H1 (cell line): ENCODE data around the gene PHLPP1. TPM values are rescaled to one million over a fixed set of nuclear protein-coding genes. Genes with fewer than 3 reads are reported as not detected.

Experiments
- CTCF ChIA-PET: fragments of 300-600 bp; sonication (Branson Sonifier 250); formaldehyde crosslinking; loops from one replicate; lab custom pipeline; 2021; ENCODE audit not compliant: partially characterized antibody; lab: Charles Lee
- POLR2A ChIA-PET: fragments of 300-600 bp; sonication (Branson Sonifier 250); formaldehyde crosslinking; loops from one replicate; lab custom pipeline; 2021; ENCODE audit warnings: inconsistent platforms; ENCODE audit not compliant: partially characterized antibody; lab: Charles Lee
- DNase-seq, 2 experiments: peaks; one replicate each; pipeline versions ENCODE4 v3.0.0 to v3.0.0-alpha.2; 2010 to 2022; ENCODE audit warnings: low spot score in 2 of 2, low read depth in 1 of 2, mixed read lengths in 1 of 2
- FAIRE-seq: peaks from 2 replicates; lab custom pipeline; 2011; peaks lifted over from hg19 to GRCh38; lab: Jason Lieb, UNC
- H2AFZ ChIP-seq: 2 replicates; pipeline ENCODE4 v1.8.1; 2012; ENCODE audit warnings: low read length, inconsistent platforms
- H2AK5ac ChIP-seq: 2 replicates; pipeline ENCODE4 v1.6.1; 2013; ENCODE audit warnings: low read depth, low read length
- H2BK120ac ChIP-seq: replicated peaks from 2 replicates; pipeline ENCODE3; 2013; ENCODE audit warnings: low read depth, low read length, inconsistent platforms
- H2BK12ac ChIP-seq: 2 replicates; pipeline ENCODE4 v1.6.1; 2013; ENCODE audit warnings: low read depth, low read length
- H2BK15ac ChIP-seq: 2 replicates; pipeline ENCODE4 v1.6.1; 2013; ENCODE audit warnings: low read length
- H2BK20ac ChIP-seq: 2 replicates; pipeline ENCODE4 v1.6.1; 2013; ENCODE audit warnings: low read length
- H2BK5ac ChIP-seq: 2 replicates; pipeline ENCODE4 v1.6.1; 2013; ENCODE audit warnings: low read depth, low read length
- H3K14ac ChIP-seq: 2 replicates; pipeline ENCODE4 v1.6.1; 2013; ENCODE audit warnings: inconsistent platforms; ENCODE audit not compliant: insufficient read length
- H3K18ac ChIP-seq: 2 replicates; pipeline ENCODE4 v1.6.1; 2013; ENCODE audit warnings: low read length; ENCODE audit errors: extremely low read depth
- H3K23ac ChIP-seq: 2 replicates; pipeline ENCODE4 v1.6.1; 2013; ENCODE audit warnings: inconsistent platforms; ENCODE audit not compliant: insufficient read length
- H3K23me2 ChIP-seq: 2 replicates; pipeline ENCODE4 v1.6.1; 2013; ENCODE audit warnings: low read depth, low read length
- H3K27ac ChIP-seq: 2 replicates; pipeline ENCODE4 v1.6.1; 2011; ENCODE audit warnings: low read depth, low read length, inconsistent platforms
- H3K27me3 ChIP-seq, 4 experiments: replicated peaks in 1 of 4; 1 replicate in 1 of 4; 2 replicates in 3 of 4; pipeline versions ENCODE4 v1.6.1 to v1.8.1; 2011 to 2013; ENCODE audit warnings: low read length in 3 of 4, mild to moderate bottlenecking in 3 of 4, inconsistent platforms in 2 of 4, mixed read lengths in 2 of 4, moderate library complexity in 1 of 4; ENCODE audit not compliant: control insufficient read depth in 3 of 4, insufficient read depth in 3 of 4; ENCODE audit errors: extremely low read depth in 1 of 4
- H3K36me3 ChIP-seq, 4 experiments: 2 replicates each; pipeline versions ENCODE4 v1.6.1 to v1.8.1; 2011 to 2013; ENCODE audit warnings: mild to moderate bottlenecking in 4 of 4, low read length in 3 of 4, moderate library complexity in 2 of 4, control low read depth in 1 of 4, inconsistent platforms in 1 of 4; ENCODE audit not compliant: insufficient read depth in 4 of 4, control insufficient read depth in 2 of 4
- H3K4ac ChIP-seq: replicated peaks from 2 replicates; pipeline ENCODE3; 2013; ENCODE audit warnings: low read length, low read depth, mixed read lengths, inconsistent platforms; ENCODE audit not compliant: insufficient read length
- H3K4me1 ChIP-seq, 4 experiments: replicated peaks in 1 of 4; 1 replicate in 1 of 4; 2 replicates in 3 of 4; pipeline versions ENCODE4 v1.6.1 to v1.8.1; 2011 to 2013; ENCODE audit warnings: low read length in 3 of 4, inconsistent platforms in 2 of 4, mixed read lengths in 1 of 4; ENCODE audit not compliant: insufficient read depth in 4 of 4, control insufficient read depth in 3 of 4
- H3K4me2 ChIP-seq, 2 experiments: 2 replicates each; pipeline versions ENCODE4 v1.6.1 to v1.8.1; 2011 to 2013; ENCODE audit warnings: low read depth in 2 of 2, low read length in 2 of 2, control low read depth in 1 of 2, inconsistent platforms in 1 of 2, mild to moderate bottlenecking in 1 of 2; ENCODE audit not compliant: insufficient read depth in 1 of 2
- H3K4me3 ChIP-seq, 4 experiments: fragments of 200-600, 300-600 bp in 1 of 4; sonication (generic), shearing (Covaris generic), sonication (Bioruptor Twin) in 1 of 4; 2 replicates each; pipeline versions ENCODE4 v1.5.1 to v1.8.1; 2011 to 2016; ENCODE audit warnings: low read length in 4 of 4, low read depth in 3 of 4, control low read depth in 2 of 4, inconsistent platforms in 2 of 4, mild to moderate bottlenecking in 2 of 4, mixed read lengths in 1 of 4, moderate library complexity in 1 of 4; ENCODE audit not compliant: insufficient read depth in 2 of 4; ENCODE audit errors: extremely low read depth in 1 of 4
- H3K56ac ChIP-seq: replicated peaks from 2 replicates; pipeline ENCODE3; 2013; ENCODE audit warnings: low read depth, mild to moderate bottlenecking, mixed read lengths, low read length, inconsistent platforms; ENCODE audit not compliant: insufficient read length
- H3K79me1 ChIP-seq: 2 replicates; pipeline ENCODE4 v1.6.1; 2013; ENCODE audit warnings: low read depth, low read length, control low read depth
- H3K79me2 ChIP-seq, 2 experiments: 2 replicates each; pipeline versions ENCODE4 v1.6.1 to v1.8.1; 2012 to 2013; ENCODE audit warnings: low read length in 2 of 2, mild to moderate bottlenecking in 2 of 2, inconsistent platforms in 1 of 2; ENCODE audit not compliant: insufficient read depth in 2 of 2, control insufficient read depth in 1 of 2
- H3K9ac ChIP-seq, 4 experiments: replicated peaks in 1 of 4; 1 replicate in 1 of 4; 2 replicates in 3 of 4; pipeline versions ENCODE4 v1.6.1 to v1.8.1; 2011 to 2013; ENCODE audit warnings: low read depth in 3 of 4, low read length in 3 of 4, control low read depth in 2 of 4, mild to moderate bottlenecking in 2 of 4, moderate library complexity in 2 of 4, inconsistent platforms in 1 of 4; ENCODE audit errors: extremely low read depth in 1 of 4
- H3K9me3 ChIP-seq, 2 experiments: 2 replicates each; pipeline versions ENCODE4 v1.6.1 to v1.8.1; 2012 to 2013; ENCODE audit warnings: mild to moderate bottlenecking in 2 of 2, moderate library complexity in 2 of 2, control low read depth in 1 of 2, inconsistent platforms in 1 of 2, low read depth in 1 of 2, low read length in 1 of 2, mixed read lengths in 1 of 2; ENCODE audit not compliant: insufficient read depth in 2 of 2
- H4K20me1 ChIP-seq, 2 experiments: replicated peaks in 1 of 2; 2 replicates each; pipeline versions ENCODE3 to v1.8.1; 2011 to 2013; ENCODE audit warnings: inconsistent platforms in 2 of 2, low read length in 2 of 2, mild to moderate bottlenecking in 1 of 2; ENCODE audit not compliant: insufficient read depth in 2 of 2, control insufficient read depth in 1 of 2
- H4K5ac ChIP-seq: 2 replicates; pipeline ENCODE4 v1.6.1; 2013; ENCODE audit warnings: low read length, low read depth, mixed read lengths, inconsistent platforms; ENCODE audit not compliant: insufficient read length
- H4K8ac ChIP-seq: 2 replicates; pipeline ENCODE4 v1.8.0; 2013; ENCODE audit warnings: mild to moderate bottlenecking, moderate library complexity, low read length, inconsistent platforms; ENCODE audit not compliant: insufficient read depth; ENCODE audit errors: extremely low read depth
- H4K91ac ChIP-seq: replicated peaks from 2 replicates; pipeline ENCODE3; 2013; ENCODE audit warnings: low read length, mixed read lengths, inconsistent platforms; ENCODE audit not compliant: insufficient read length
- CBX5 ChIP-seq: fragments of 300-800, 300-1000 bp; sonication (generic); IDR thresholded peaks from 2 replicates; pipeline ENCODE4 v1.7.1; 2016; ENCODE audit warnings: antibody characterized with exemption, low read length, low read depth
- CEBPB ChIP-seq: IDR thresholded peaks from 2 replicates; pipeline ENCODE4 v1.6.1; 2012; ENCODE audit warnings: low read depth, low read length
- EGR1 ChIP-seq: IDR thresholded peaks from 2 replicates; pipeline ENCODE4 v1.6.1; 2011; ENCODE audit warnings: low read depth, low read length, borderline replicate concordance
- HDAC2 ChIP-seq, 2 experiments: fragments of 300-600 bp in 1 of 2; sonication (generic) in 1 of 2; IDR thresholded peaks; 2 replicates each; pipeline ENCODE4 v1.6.1; 2011 to 2012; ENCODE audit warnings: low read depth in 2 of 2, low read length in 2 of 2, mild to moderate bottlenecking in 2 of 2, moderate library complexity in 2 of 2, borderline replicate concordance in 1 of 2, inconsistent platforms in 1 of 2
- KDM4A ChIP-seq: IDR thresholded peaks from one replicate; pipeline ENCODE4 v1.7.1; 2012; ENCODE audit warnings: low read depth, mild to moderate bottlenecking, moderate library complexity, low read length, inconsistent platforms; ENCODE audit not compliant: severe bottlenecking
- NANOG ChIP-seq: IDR thresholded peaks from 2 replicates; pipeline ENCODE4 v1.6.1; 2011; ENCODE audit warnings: low read length, low read depth, mild to moderate bottlenecking, inconsistent platforms; ENCODE audit not compliant: insufficient read depth, poor library complexity, severe bottlenecking
- PHF8 ChIP-seq: fragments of 200-600 bp; sonication (generic); conservative IDR thresholded peaks from 2 replicates; pipeline ENCODE4 v1.7.1; 2012; ENCODE audit warnings: low read depth, mild to moderate bottlenecking, inconsistent platforms, low read length, moderate library complexity
- POU5F1 ChIP-seq: IDR thresholded peaks from 2 replicates; pipeline ENCODE4 v1.6.1; 2011; ENCODE audit warnings: low read depth, mild to moderate bottlenecking, low read length, moderate library complexity
- RAD21 ChIP-seq, 2 experiments: IDR thresholded peaks in 1 of 2; conservative IDR thresholded peaks in 1 of 2; 2 replicates each; pipeline ENCODE4 v1.6.1; 2011; ENCODE audit warnings: low read depth in 2 of 2, low read length in 2 of 2, improper control_type of control experiment in 1 of 2, inconsistent platforms in 1 of 2, mild to moderate bottlenecking in 1 of 2, moderate library complexity in 1 of 2
- WGBS, 2 experiments: shearing (Covaris generic) in 1 of 2; methylation state at CpG; one replicate each; pipeline versions ENCODE4 v1.1.6 to v1.1.7; 2013 to 2015; ENCODE audit warnings: low lambda C conversion rate in 2 of 2, mixed read lengths in 2 of 2, inconsistent platforms in 1 of 2, low coverage in 1 of 2, missing lambda C conversion rate in 1 of 2; ENCODE audit not compliant: insufficient replicate concordance in 2 of 2, insufficient coverage in 1 of 2, insufficient read length in 1 of 2; ENCODE audit errors: extremely low coverage in 1 of 2, missing lambda C conversion rate in 1 of 2; 5-methylcytosine and 5-hydroxymethylcytosine counted together
- polyA plus RNA-seq, 7 experiments: library from polyadenylated mRNA; depleted of rRNA in 3 of 7; stranded (reverse) in 5 of 7; unstranded in 2 of 7; fragments of >200 nt in 5 of 7; fragments of 200-250 nt in 2 of 7; gene quantifications; 1 replicate in 5 of 7; 2 replicates in 1 of 7; 4 replicates in 1 of 7; pipeline versions ENCODE4 v1.2.1 to v1.2.3, GENCODE V29; 2011 to 2013; ENCODE audit warnings: missing spikeins in 2 of 7, mixed read lengths in 2 of 7
- total RNA-seq: library from RNA; stranded (reverse); fragmentation: NEBNext Ultra II Directional; extraction: Animal tissue kit (Norgen Biotek cat#: 25700); gene quantifications from 2 replicates; pipeline ENCODE4 v1.2.1, GENCODE V29; 2021
- TF ChIP-seq, protein P1 (sequence below): IDR thresholded peaks from 2 replicates; pipeline ENCODE4 v1.6.1; 2012; ENCODE audit warnings: low read length, inconsistent platforms

Gene PHLPP1
- total and polyA plus RNA-seq, 2 of the 8 experiments (the other 6 are each of a cell fraction or from before 2014, with no cell fraction given), result 28.0 to 66.3 TPM

DNA sequence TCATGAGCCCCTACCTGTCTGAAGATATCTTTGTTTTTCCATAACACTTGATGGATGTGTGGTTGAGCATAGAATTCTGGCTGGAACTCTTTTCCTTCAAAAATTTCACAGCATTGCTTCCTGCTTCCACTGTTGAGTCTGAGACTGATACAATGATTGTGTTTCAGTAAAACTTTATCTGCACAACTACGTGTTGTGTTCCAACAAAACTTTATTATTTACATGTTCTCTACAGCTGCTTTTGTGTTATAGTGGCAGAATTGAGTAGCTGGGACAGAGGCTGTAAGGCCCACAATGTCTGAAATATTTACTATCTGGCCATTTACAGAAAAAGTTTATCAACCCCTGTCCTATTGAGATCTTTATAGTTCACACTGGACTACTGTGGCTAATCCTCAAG, 275.3 kb downstream of the PHLPP1 start:
- H4K91ac ChIP-seq, result no peak overlapping the region
- no peaks in the 10 kb centered on the region for H3K27me3 ChIP-seq
- H3K36me3 ChIP-seq, result no peaks in the 10 kb centered on the region
- DNase-seq, result no peak
- WGBS, 2 experiments, result 94% methylated on average over 1 of the region's 1 CpG; no CpG with 5 or more reads in 1 of the 2 experiments
- H2AK5ac ChIP-seq, result no peak overlapping the region
- H3K9ac ChIP-seq, result no peak overlapping the region
- H2AFZ ChIP-seq, result no peak overlapping the region
- no peak overlapping the region for H3K4me3 ChIP-seq
- no peak overlapping the region for H3K4ac ChIP-seq
- TF ChIP-seq CBX5 (no peak), CEBPB (no peak), PHF8 (no peak), RAD21 (IDR thresholded peaks at IDR 0.05 in 1 of 2, conservative IDR thresholded peaks at IDR 0.05 in 1 of 2; ENCODE audit: low read depth in 2 of 2, low read length in 2 of 2) (no peak), EGR1 (no peak), KDM4A (no peak), POU5F1 (no peak), HDAC2 (IDR thresholded peaks at IDR 0.05; ENCODE audit: borderline replicate concordance in 1 of 2, low read depth in 2 of 2, low read length in 2 of 2) (no peak), NANOG (no peak)
- TF ChIP-seq, protein P1, sequence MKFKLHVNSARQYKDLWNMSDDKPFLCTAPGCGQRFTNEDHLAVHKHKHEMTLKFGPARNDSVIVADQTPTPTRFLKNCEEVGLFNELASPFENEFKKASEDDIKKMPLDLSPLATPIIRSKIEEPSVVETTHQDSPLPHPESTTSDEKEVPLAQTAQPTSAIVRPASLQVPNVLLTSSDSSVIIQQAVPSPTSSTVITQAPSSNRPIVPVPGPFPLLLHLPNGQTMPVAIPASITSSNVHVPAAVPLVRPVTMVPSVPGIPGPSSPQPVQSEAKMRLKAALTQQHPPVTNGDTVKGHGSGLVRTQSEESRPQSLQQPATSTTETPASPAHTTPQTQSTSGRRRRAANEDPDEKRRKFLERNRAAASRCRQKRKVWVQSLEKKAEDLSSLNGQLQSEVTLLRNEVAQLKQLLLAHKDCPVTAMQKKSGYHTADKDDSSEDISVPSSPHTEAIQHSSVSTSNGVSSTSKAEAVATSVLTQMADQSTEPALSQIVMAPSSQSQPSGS, result no peak
- FAIRE-seq, result no peak
- H4K20me1 ChIP-seq, result no peaks in the 10 kb centered on the region
- ChIA-PET CTCF (interaction anchor here (0.9 to 1.4 kb wide), 3 partner anchors 8 to 404 kb away, joined by 3 to 4 read pairs (median 4); no protein-coding TSS in a partner anchor), POLR2A (no interaction called here)
- no peak overlapping the region for H3K23ac ChIP-seq
- H2BK5ac ChIP-seq, result no peak overlapping the region
- no peaks in the 10 kb centered on the region for H3K23me2 ChIP-seq
- no peak overlapping the region for H4K5ac ChIP-seq
- no peaks in the 10 kb centered on the region for H3K79me2 ChIP-seq
- no peak overlapping the region for H3K56ac ChIP-seq
- H3K4me1 ChIP-seq, result no peaks in the 10 kb centered on the region
- H3K18ac ChIP-seq, result no peak overlapping the region
- H3K14ac ChIP-seq, result no peak overlapping the region
- H2BK15ac ChIP-seq, result no peak overlapping the region
- no peak overlapping the region for H2BK120ac ChIP-seq
- no peaks in the 10 kb centered on the region for H3K79me1 ChIP-seq
- no peak overlapping the region for H3K4me2 ChIP-seq
- no peak overlapping the region for H2BK12ac ChIP-seq
- no peak overlapping the region for H3K27ac ChIP-seq
- H4K8ac ChIP-seq, result no peak overlapping the region
- no peaks in the 10 kb centered on the region; a peak in 1 of 4 replicates for H3K9me3 ChIP-seq
- no peak overlapping the region for H2BK20ac ChIP-seq
